GM12892 (cell line): Measurements from ENCODE around the gene ETAA1.

Experiments
- POLR2A ChIP-seq: IDR thresholded peaks from 2 replicates; pipeline ENCODE4 v1.6.1; 2011; ENCODE audit warnings: low read depth, low read length, control low read depth
- TAF1 ChIP-seq: IDR thresholded peaks from 2 replicates; pipeline ENCODE4 v1.6.1; 2011; ENCODE audit warnings: low read depth, mild to moderate bottlenecking, control low read depth, low read length, borderline replicate concordance

GRCh38 chr2:67366832-67367412 lies 30.2 kb upstream of the ETAA1 start:
- TF ChIP-seq TAF1, result no peak
- TF ChIP-seq POLR2A, result no peak
